HL-60 (cell line): ENCODE data around the gene UBE2J1.

Source experiments
- GABPA ChIP-seq: IDR thresholded peaks from 2 replicates; pipeline ENCODE4 v1.6.1; 2012; ENCODE audit warnings: low read depth
- POLR2AphosphoS5 ChIP-seq: IDR thresholded peaks from 2 replicates; pipeline ENCODE4 v1.6.1; 2012; ENCODE audit warnings: low read depth
- SPI1 ChIP-seq: IDR thresholded peaks from 2 replicates; pipeline ENCODE4 v1.6.1; 2012; ENCODE audit warnings: low read depth, mild to moderate bottlenecking, borderline replicate concordance
- TF ChIP-seq, protein P1 (sequence below): IDR thresholded peaks from 2 replicates; pipeline ENCODE4 v1.6.1; 2012; ENCODE audit warnings: low read depth; ENCODE audit not compliant: insufficient replicate concordance
- TF ChIP-seq, protein P2 (sequence below): IDR thresholded peaks from one replicate; pipeline ENCODE4 v1.5.1; 2011; ENCODE audit warnings: low read length, control low read depth, inconsistent platforms; ENCODE audit not compliant: insufficient read depth

DNA sequence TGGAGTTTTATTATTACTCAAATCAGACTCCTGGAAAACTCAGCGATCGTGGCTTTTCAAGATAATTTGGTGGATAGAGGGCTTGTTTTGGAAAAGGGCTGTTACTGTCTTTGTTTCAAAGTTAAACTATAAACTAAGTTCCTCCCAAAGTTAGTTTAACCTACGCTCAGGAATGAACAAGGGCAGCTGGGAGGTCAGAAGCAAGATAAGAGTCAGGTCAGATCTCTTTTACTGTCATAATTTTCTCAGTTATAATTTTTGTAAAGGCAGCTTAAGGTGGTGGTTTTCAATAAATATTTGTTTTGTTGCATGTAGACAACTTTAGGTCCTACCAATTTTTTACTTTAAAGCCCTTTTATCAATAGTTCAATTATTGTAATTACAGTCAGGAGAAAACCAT is 28.2 kb downstream of the UBE2J1 start:
- TF ChIP-seq POLR2AphosphoS5 (no peak), SPI1 (no peak), GABPA (no peak)
- TF ChIP-seq, protein P1, sequence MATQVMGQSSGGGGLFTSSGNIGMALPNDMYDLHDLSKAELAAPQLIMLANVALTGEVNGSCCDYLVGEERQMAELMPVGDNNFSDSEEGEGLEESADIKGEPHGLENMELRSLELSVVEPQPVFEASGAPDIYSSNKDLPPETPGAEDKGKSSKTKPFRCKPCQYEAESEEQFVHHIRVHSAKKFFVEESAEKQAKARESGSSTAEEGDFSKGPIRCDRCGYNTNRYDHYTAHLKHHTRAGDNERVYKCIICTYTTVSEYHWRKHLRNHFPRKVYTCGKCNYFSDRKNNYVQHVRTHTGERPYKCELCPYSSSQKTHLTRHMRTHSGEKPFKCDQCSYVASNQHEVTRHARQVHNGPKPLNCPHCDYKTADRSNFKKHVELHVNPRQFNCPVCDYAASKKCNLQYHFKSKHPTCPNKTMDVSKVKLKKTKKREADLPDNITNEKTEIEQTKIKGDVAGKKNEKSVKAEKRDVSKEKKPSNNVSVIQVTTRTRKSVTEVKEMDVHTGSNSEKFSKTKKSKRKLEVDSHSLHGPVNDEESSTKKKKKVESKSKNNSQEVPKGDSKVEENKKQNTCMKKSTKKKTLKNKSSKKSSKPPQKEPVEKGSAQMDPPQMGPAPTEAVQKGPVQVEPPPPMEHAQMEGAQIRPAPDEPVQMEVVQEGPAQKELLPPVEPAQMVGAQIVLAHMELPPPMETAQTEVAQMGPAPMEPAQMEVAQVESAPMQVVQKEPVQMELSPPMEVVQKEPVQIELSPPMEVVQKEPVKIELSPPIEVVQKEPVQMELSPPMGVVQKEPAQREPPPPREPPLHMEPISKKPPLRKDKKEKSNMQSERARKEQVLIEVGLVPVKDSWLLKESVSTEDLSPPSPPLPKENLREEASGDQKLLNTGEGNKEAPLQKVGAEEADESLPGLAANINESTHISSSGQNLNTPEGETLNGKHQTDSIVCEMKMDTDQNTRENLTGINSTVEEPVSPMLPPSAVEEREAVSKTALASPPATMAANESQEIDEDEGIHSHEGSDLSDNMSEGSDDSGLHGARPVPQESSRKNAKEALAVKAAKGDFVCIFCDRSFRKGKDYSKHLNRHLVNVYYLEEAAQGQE, result no peak
- TF ChIP-seq, protein P2, sequence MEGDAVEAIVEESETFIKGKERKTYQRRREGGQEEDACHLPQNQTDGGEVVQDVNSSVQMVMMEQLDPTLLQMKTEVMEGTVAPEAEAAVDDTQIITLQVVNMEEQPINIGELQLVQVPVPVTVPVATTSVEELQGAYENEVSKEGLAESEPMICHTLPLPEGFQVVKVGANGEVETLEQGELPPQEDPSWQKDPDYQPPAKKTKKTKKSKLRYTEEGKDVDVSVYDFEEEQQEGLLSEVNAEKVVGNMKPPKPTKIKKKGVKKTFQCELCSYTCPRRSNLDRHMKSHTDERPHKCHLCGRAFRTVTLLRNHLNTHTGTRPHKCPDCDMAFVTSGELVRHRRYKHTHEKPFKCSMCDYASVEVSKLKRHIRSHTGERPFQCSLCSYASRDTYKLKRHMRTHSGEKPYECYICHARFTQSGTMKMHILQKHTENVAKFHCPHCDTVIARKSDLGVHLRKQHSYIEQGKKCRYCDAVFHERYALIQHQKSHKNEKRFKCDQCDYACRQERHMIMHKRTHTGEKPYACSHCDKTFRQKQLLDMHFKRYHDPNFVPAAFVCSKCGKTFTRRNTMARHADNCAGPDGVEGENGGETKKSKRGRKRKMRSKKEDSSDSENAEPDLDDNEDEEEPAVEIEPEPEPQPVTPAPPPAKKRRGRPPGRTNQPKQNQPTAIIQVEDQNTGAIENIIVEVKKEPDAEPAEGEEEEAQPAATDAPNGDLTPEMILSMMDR, result no peak
